Mucosa of descending colon (tissue), 3 donors: ENCODE results near the gene H2AZ1. TPM values are rescaled to one million over a fixed set of nuclear protein-coding genes. Genes with fewer than 3 reads are reported as not detected.

Source experiments
- ATAC-seq: fragments of 200-7000 bp; cut with Tn5 transposase; one replicate; pipeline ENCODE4 v1.9.1; 2020; ENCODE audit warnings: mild to moderate bottlenecking, moderate library complexity
- DNase-seq, 3 donors: peaks; one replicate each; pipeline ENCODE4 v3.0.0-alpha.2; 2020
- H3K36me3 ChIP-seq: fragments of 200-600 bp; one replicate; pipeline ENCODE4 v1.8.0; 2021; ENCODE audit warnings: low read depth, mild to moderate bottlenecking
- H3K4me1 ChIP-seq: fragments of 200-600 bp; one replicate; pipeline ENCODE4 v1.8.0; 2021; ENCODE audit warnings: low read depth, mild to moderate bottlenecking
- H3K4me3 ChIP-seq: fragments of 200-600 bp; one replicate; pipeline ENCODE4 v1.8.0; 2021; ENCODE audit warnings: mild to moderate bottlenecking
- H3K9me3 ChIP-seq: fragments of 200-600 bp; one replicate; pipeline ENCODE4 v1.8.0; 2021; ENCODE audit warnings: mild to moderate bottlenecking
- intact Hi-C, 2 donors: fragments of 100-400 bp; cut with DNase I in 1 of 2; cut with micrococcal nuclease in 1 of 2; formaldehyde crosslinking; loops; one replicate each; pipeline versions ENCODE4 v1.11.0 to v1.11.1; 2022; cut with DNase I, micrococcal nuclease
- total RNA-seq, 3 donors: library from RNA; stranded (reverse); fragmentation: NEBNext Ultra II Directional in 2 of 3; extraction: Animal tissue kit (Norgen Biotek cat#: 25700) in 2 of 3; gene quantifications; one replicate each; pipeline versions ENCODE4 v1.2.1 to v1.2.4, GENCODE V29; 2021 to 2023
- TF ChIP-seq, protein P1 (sequence below): fragments of 200-600 bp; IDR thresholded peaks from one replicate; pipeline ENCODE4 v1.8.0; 2022; ENCODE audit warnings: antibody characterized with exemption, mild to moderate bottlenecking
- donor health status: DM: no; HTN: no; CAD: no; lungs with moderate emphysema.
- donor health status: DM: no; HTN: no; CAD: no.
- donor health status: DM: no; HTN: yes; CAD: no.

Gene H2AZ1
- total RNA-seq, 3 donors from 2014 or later, result 106 to 219 (median 216) TPM

DNA sequence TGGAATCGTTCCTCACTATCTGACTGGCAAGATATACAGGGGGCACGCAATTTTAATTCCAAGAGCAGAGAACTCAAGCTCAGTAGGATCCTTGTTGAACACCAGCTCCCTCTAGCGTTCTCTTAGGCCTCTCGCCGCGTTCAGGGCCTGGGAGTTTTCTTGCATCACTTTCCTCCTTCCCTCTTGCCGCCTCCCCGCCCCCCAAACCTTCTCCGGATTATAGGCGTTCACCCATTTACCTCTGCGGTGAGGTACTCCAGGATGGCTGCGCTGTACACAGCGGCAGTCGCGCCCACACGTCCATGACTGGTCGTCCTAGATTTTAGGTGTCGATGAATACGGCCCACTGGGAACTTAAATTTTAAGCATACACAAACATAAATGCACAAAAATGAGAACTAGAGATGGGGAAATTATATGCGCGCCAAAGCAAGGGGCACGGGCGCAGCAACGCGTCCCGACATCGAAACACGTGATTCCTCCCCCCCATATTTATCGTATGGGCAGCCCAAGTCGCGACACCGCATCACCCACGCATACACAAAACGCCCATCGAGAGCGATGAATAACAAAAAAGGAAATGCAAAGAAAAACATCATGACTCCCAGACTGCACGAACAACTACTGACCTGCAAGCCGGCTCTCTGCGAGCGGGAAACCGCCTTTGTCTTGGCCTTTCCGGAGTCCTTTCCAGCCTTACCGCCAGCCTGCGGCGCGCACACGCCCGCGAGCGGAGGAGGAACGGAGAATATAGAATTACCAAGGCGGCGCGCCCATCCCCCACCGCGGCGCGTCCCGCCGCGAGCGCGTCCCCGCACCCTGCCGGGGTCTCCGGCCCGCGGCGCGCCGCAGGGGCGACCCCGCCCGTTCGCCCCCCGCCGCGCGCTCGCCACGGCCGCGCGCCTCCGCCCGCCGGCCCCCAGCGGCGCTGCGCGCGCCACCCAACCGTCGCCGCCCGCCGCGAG is 759 bp downstream of the H2AZ1 start:
- Histone ChIP-seq H3K4me1 (peaks cover 31% of the 10 kb centered on the region), H3K4me3 (peak overlapping the region; percentile 62), H3K9me3 (no peaks in the 10 kb centered on the region), H3K36me3 (no peaks in the 10 kb centered on the region)
- peak; percentile 62 for ATAC-seq
- TF ChIP-seq, protein P1, sequence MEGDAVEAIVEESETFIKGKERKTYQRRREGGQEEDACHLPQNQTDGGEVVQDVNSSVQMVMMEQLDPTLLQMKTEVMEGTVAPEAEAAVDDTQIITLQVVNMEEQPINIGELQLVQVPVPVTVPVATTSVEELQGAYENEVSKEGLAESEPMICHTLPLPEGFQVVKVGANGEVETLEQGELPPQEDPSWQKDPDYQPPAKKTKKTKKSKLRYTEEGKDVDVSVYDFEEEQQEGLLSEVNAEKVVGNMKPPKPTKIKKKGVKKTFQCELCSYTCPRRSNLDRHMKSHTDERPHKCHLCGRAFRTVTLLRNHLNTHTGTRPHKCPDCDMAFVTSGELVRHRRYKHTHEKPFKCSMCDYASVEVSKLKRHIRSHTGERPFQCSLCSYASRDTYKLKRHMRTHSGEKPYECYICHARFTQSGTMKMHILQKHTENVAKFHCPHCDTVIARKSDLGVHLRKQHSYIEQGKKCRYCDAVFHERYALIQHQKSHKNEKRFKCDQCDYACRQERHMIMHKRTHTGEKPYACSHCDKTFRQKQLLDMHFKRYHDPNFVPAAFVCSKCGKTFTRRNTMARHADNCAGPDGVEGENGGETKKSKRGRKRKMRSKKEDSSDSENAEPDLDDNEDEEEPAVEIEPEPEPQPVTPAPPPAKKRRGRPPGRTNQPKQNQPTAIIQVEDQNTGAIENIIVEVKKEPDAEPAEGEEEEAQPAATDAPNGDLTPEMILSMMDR, result peak; percentile 79
- intact Hi-C loops, result loop anchor here in 1 of 2 donors (5.0 to 10.0 kb wide), 2 partner anchors 55 to 387 kb away; partner anchors contain the start of genes LAMTOR3 and TRMT10A
- peak; percentile 94 to 95 (median 94) for DNase-seq

DNA sequence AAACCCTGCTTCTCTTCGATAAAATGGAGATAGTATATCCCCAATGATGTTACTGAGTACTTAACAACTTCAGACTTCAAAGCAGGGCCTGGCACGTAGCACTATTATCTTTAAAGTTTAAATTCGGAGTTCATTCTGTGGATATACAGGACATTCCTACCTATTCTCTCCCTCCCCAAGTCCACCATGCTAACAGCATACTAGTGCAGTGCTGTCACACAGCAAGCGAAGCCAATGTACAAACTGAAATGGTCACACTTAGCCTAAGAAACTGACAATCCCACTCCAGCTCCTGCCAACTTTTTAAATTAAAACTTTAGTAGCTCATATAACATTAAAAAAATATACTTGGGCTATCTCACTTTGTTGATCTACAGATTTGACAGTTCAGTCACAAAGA is 2.5 kb downstream of the H2AZ1 start:
- TF ChIP-seq, protein P1, result no peak
- no peak for ATAC-seq
- intact Hi-C loops, result loop anchor here in 1 of 2 donors (5.0 to 10.0 kb wide), 2 partner anchors 53 to 385 kb away; partner anchors contain the start of genes LAMTOR3 and TRMT10A
- no peaks in the 10 kb centered on the region for H3K9me3 ChIP-seq
- H3K4me1 ChIP-seq, result peaks cover 31% of the 10 kb centered on the region
- DNase-seq, result no peak
- no peak overlapping the region for H3K4me3 ChIP-seq
- no peaks in the 10 kb centered on the region for H3K36me3 ChIP-seq

DNA sequence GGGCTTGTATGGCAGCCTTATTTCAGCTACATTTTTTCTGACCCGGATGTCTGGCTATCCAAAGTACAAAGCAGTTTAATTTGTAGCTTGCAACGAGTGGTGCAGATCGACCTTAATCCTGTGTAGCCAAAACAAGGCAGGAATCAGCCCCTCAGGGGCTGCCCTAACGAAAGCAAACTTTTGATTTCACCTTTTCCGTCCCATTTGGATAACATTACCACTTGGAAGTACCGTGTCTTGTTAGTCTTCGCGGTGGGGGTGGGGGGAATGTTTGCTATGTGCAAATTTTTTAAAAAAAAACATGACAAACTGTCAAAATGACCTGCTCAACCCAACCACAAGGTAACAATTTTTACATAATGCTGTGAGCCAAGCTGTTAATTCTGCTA is 2.9 kb downstream of the H2AZ1 start:
- TF ChIP-seq, protein P1, result no peak
- peak overlapping the region; percentile 93 for H3K4me3 ChIP-seq
- H3K36me3 ChIP-seq, result no peaks in the 10 kb centered on the region
- intact Hi-C loops, result loop anchor here in 1 of 2 donors (5.0 to 10.0 kb wide), 2 partner anchors 52 to 385 kb away; partner anchors contain the start of genes LAMTOR3 and TRMT10A
- peaks cover 31% of the 10 kb centered on the region for H3K4me1 ChIP-seq
- ATAC-seq, result no peak
- DNase-seq, result no peak
- H3K9me3 ChIP-seq, result no peaks in the 10 kb centered on the region

DNA sequence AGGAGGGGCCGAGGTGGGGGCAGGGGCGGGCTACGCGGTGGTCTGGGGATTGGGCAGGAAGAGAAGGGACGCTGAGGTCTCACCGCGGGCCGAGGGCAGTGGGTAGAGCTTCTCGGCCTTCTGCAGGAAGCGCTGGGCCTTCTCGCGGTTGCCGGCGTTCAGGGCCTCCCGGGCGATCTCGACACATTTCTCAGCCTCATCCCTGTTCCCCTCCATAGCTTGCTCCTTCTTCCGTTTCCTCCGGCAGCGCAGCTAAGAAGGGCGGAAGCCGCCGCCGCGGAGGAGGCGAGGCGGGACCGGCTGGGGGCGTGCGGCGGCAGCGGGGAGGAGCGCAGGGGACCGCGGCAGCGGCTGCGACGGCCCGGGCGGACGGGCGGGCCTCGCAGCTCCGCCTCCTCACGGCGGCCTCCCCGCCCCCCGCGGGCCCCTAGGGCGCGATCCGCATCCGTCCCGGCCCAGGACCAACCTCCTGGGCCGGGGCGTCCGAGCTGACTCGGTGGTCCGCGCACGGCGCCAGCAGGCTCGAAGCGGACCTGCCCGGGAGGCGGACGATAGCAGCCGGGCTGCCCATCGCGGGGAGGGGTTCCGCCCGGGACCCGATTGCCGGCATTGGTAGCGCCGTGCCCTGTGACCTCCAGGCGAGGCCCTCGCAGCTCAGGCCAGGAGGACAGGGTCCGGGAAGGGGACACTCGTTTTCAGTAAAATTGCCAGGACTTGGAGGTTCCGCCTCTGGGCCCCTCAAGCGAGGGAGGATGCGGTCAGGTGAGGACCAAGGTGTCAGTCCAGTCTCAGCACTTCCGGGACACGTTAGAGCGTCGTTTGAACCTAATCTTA is 3.5 kb downstream of the H2AZ1 start, which contains the start of gene DNAJB14:
Gene DNAJB14 (minus strand): TSS at position 263 of the 834 bp plus-strand sequence. CDS start 47 bp downstream, at position 216.
- H3K4me3 ChIP-seq, result peak within 1 kb of the TSS; percentile 93
- H3K36me3 ChIP-seq, result no peaks in the 10 kb centered on the region
- no peaks in the 10 kb centered on the region for H3K9me3 ChIP-seq
- intact Hi-C loops, result loop anchor here in 1 of 2 donors (5.0 to 10.0 kb wide), 2 partner anchors 52 to 384 kb away; partner anchors contain the start of genes LAMTOR3 and TRMT10A
- peak; percentile 79 to 91 (median 91) for DNase-seq
- ATAC-seq, result peak; percentile 75
- TF ChIP-seq, protein P1, result no peak
- H3K4me1 ChIP-seq, result peaks cover 31% of the 10 kb centered on the region
